Measurements from ENCODE around the gene TSNAX.
A peak's percentile ranks its signal among the peaks of the same experiment; 100 is the strongest.
"Not testable (repeated sequence)": the region's sequence is repeated elsewhere in the genome, so short reads cannot be mapped to it uniquely, and the experiment has no call there.

TSNAX gene

DNA sequence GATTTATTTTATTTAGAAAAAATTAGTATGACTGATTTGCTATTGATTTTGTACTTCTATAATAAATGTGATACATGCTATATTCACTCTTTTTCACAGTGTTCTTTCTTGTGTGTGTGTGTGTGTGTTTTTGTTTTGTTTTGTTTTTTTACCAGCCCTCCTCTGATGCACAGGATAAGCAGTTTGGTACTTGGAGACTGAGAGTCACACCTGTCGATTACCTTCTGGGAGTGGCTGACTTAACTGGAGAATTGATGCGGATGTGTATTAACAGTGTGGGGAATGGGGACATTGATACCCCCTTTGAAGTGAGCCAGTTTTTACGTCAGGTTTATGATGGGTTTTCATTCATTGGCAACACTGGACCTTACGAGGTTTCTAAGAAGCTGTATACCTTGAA is 35.9 kb downstream of the TSNAX start:
- no peak for DNase-seq

DNA sequence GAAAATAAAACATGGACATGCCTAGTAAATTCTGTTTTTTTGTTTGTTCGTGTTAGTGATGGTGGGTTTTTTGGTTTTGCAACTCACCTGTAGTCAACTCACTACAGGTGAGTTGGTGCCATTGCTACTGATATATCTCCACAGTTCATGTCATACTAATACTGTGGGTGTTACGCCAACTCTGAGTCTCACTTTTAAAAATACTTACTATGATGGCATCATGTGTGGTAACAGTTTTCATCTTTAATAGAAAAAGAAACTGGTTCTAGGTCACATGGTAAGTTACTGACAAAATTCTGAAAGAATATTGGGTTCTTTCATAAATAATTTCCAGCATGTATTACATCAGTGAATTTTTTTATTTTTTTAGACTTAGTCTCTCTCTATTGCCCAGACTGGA is 38.0 kb downstream of the TSNAX start:
- DNase-seq = no peak

DNA sequence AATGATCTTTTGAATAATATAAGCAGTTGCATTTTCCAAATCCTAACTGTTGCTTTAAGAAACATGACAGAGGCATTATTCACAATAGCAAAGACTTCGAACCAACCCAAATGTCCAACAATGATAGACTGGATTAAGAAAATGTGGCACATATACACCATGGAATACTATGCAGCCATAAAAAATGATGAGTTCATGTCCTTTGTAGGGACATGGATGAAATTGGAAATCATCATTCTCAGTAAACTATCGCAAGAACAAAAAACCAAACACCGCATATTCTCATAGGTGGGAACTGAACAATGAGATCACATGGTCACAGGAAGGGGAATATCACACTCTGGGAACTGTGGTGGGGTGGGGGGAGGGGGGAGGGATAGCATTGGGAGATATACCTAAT is 41.8 kb downstream of the TSNAX start:
- DNase-seq = not testable (repeated sequence)

DNA sequence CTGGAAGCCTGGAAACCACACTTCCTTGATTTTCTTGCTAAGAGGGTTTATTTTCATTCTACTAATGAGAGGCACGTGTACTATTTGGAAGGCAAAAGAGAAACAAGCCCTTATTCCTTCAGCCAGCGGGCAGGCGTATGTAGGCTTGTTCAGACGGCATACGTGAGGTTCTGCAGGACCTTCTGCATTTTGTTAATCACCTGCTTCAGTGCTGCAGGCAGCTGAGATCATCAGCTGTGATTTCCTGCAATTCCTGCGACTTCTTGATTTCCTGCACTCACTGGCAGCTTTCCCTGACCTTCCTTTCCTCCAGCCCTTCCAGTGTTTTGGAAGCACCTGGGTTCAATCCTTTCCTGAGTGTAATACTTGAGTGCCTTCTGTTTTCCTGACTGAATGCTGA is 43.4 kb downstream of the TSNAX start:
- no peak for DNase-seq

DNA sequence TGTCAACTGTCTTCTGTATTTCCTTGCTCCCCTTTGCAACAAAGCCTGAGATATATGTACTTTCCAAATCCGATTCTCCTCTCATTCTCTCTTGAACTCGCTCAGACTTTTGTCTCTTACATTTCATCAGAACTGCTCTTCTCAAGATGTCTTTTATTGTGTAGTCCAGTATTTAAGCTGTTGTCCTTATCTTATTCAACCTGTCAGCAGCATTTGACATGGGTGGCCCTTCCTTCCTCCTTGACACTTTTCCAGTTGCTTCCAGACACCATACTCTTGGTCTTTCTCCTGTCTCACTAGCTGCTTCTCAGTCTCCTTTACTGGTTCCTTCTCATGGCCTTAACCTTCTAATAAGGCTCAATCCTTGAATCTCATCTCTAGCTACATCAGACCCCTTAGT is 47.0 kb downstream of the TSNAX start:
- DNase-seq = no peak

DNA sequence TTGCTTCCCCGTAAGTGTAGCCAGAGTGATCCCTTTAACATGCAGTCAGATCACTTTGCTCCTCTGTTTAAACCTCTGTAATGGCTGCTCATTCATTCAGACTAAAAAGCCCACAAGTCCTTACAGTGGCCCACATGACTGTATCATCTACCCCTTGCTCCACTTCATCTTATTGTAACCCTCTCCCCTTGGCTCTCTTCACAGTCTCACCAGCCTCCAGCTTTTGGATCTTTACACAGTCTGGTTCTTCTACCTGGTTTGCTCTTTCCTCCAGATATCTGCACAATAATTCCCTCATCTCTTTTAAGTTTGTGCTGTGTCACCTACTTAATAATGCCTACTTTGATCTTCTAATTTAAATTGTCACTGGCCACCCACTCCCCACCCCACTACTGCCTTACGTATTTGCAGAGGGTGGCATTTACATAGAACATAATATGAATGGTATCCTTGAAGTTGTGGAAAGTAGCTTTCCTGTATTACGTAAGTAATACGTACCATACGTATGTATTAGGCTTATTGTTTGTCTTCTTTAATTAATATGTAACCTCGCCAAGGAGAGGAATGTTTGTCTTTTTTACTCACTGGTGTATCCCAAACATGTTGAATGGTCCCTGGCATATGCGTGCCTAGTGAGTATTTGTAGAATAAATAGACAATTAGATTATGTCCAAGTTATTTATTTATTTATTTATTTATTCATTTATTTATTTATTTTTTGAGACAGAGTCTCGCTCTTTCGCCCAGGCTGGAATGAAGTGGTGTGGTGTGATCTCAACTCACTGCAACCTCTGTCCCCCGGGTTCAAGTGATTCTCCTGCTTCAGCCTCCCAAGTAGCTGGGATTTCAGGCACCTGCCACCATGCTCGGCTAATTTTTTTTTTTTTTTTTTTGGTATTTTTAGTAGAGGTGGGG is 48.6 kb downstream of the TSNAX start:
- DNase-seq = no peak

DNA sequence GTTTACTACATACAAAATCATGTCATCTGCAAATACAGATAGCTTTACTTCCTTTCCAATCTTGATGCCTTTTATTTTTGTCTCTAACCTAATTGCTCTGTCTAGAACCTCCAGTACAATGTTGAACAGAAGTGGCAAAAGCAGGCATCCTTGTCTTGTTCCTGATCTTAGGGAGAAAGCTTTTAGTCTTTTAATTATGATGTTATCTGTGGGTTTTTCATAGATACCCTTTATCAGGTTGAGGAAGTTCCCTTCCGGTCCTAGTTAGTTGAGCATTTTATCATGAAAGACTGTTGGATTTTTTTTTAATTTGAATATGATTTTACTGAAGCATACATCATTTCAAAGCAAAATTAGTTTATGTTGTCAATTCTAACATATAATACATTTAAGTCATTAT is 52.4 kb downstream of the TSNAX start:
- no peak for DNase-seq

DNA sequence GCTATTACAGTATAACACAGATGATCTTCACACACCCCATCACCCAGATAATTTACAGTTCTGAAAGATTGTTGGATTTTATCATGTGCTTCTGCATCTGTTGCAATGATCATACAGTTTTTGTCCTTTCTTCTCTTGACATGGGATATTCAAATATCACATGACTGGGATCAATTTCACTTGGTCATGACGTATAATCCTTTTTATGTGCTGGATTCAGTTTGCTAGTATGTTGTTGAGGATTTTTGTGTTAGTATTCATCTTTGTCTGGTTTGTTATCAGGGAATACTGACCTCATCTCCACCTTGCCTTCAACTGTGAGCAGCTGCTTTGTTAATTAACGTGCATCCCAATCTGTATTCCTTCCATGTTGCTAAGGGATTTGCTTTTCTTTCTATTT is 53.4 kb downstream of the TSNAX start:
- no peak for DNase-seq

DNA sequence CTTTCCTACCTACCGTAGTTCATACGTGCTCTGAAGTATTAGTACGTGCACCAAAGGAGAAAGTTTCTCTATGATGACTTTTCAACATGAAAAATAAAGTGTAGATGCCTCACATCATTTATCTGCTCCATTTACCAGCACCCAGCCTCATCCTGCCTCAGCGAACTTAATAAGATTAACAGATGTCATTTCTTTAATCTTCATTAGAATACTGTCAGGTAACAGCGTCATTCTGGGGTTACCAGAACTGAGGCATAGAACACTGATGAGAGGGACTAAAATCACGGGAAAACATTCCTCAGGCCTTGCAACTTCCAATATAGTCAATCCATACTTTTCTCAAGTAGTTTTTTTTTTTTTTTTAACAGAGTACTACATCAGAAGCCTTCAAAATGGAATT is 54.9 kb downstream of the TSNAX start:
- DNase-seq = no peak

DNA sequence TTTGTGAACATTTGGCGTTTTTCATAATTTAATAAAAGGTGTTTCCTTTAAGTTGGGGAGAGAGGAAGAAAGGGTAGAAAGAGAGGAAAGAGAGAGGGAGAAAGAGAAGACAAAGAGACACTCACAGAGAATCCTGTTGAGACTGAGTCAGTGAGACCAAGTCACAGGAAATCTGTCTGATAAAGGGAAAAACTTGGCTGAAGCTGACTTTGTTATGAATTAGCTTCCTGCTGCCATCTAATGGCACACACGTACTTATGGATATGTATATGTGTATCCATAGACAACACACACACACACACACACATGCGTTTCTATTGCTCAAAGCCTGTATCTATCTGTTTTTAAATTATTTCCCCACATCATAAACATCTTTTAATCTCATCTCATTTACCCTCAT is 55.6 kb downstream of the TSNAX start:
- DNase-seq = no peak

DNA sequence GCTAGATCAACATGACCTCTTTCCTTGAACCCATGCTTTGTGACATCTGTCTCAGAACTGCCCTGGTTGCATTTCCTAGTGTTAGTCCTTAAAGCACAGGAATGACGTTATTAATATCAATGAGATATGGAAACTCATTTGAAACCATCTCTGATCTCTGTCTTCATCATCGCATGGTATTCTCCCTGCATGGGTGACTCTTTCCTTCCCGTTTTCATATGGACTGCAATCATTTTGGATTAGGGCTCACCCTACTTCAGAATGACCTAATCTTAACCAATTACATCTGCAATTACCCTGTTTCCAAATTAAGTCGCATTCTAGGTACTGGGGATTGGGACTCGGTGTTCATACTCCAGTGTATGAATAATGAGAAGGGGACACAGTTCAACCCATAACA is 56.5 kb downstream of the TSNAX start:
- no peak for DNase-seq

DNA sequence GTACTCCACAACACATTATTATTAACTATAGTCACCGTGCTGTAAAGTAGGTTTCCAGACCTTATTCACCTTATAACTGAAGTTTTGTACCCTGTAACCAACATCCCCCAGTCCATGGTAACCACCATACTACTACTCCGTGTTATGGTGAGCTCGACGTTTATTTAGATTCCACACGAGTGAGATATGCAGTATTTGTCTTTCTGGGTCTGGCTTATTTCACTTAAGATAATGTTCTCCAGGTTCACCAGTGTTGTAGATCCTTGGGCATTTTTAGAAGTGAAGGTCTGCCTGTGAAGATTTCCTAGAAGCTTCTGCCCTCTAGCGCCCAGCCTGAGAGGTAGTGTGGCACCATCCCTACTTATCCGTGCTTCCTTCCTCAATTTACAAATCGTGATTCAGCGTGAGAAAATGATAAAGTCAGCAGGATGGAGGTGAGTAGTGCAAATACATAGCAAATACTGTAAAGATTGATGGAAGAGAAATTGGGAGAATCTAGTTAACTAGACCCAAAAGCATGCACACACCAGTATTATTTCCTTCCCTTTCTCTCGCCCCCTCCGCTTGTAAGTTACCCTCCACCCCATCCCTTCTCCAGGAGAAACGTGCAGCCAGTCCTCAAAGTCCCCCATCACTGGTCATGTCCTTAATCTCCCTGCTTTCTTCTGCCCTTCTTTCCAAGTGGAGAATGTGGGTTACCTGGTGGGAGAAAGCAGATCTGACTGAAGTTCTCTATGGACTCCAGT is 62.2 kb downstream of the TSNAX start:
- peak; percentile 29 for DNase-seq

DNA sequence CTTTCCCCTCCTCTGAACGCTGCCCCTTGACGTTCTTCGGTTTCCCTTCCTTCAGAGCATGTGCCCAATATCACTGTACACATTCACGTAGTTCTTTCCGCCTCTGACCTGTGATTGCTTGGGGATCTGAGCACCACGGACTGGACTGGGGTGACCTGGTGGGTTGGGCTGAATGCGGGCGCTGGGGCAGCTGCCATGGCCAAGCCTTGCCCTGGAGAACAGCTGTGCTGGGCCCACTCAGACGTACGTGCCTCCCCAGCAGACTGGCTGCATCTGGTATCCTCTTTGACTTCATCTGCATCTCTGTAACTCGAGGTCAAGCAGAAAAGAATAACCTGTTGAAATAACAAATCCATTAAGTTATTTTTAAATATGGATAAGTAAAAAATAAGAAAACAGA is 63.0 kb downstream of the TSNAX start:
- no peak for DNase-seq

DNA sequence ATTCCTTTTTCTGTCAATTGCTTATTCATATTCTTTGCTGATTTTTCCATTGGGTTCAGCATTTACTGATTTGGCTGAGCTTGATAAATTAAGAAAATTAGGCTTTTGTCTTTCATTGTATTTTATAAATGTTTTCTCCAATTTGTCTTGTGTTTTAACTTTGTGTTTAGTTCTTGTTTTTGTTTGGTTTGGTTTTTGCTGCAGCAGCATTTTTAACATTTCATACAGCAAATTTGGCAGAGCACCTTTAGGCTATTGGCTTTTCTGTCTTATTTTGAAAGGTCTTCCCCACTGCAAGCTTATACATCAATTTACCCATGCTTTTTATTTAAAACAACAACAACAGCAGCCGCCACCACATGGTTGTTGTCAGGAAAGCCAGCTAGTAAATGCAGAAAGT is 64.3 kb downstream of the TSNAX start:
- no peak for DNase-seq

DNA sequence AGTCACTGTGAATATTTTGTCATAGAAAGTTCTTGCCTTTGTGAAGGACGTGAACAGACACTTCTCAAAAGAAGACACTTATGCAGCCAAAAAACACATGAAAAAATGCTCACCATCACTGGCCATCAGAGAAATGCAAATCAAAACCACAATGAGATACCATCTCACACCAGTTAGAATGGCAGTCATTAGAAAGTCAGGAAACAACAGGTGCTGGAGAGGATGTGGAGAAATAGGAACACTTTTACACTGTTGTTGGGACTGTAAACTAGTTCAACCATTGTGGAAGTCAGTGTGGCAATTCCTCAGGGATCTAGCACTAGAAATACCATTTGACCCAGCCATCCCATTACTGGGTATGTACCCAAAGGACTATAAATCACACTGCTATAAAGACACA is 64.8 kb downstream of the TSNAX start:
- DNase-seq = not testable (repeated sequence)

DNA sequence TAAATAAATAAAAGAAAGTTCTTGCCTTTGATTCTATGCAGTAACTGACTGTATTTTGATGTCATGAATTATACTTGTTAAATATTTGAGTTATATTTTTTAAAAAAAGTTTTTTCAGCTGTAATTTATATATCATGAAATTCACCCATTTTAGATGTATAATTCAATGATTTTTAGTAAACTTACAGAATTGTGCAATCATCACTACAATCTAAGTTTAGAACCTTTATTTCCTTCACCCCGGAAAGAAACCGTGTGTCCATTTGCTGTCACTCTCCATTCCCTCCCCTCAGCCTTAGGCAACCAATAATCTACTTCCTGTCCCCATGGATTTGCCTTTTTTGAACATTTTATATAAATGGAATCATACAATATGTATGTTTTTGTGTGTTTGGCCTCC is 65.7 kb downstream of the TSNAX start:
- DNase-seq = no peak

DNA sequence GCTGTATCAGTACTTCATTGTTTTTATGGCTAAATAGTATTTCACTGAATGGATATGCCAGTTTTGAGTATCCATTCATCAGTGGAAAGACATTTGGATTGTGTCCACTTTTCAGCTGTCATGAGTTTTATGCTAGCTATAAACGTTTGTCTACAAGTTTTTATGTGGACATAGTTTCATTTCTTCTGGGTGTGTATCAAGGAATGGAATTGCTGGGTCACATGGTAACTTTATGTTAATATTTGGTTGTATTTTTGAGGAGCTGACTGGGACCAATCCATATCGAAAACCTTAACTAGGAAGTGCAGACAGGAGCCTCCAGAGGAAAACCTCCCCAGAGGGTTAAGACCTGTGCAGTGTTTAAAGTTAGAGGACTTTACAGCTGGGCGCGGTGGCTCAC is 66.3 kb downstream of the TSNAX start:
- DNase-seq = no peak

DNA sequence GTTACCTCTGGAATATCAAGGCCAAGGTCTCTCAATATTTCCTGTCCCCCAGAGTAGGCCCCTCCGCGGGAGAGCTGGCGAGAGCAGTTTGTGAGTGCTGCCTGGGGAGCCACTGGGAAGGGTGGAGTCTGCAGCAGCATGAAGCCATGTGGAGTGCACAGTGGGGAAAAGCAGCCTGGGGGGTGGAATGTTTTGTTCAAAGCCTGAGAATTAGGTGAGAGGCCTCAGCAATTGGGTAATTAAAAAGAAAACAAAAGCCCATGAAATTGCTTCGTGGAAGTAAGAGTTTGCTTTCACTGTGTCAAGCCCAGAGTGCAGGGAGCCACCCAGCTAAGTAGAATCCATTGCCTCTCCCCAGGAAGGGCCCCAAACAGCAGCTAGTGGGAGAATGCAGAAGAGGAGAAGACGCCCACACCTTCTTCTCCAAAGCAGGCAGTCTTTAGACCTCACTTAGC is 67.9 kb downstream of the TSNAX start:
- no peak for DNase-seq

DNA sequence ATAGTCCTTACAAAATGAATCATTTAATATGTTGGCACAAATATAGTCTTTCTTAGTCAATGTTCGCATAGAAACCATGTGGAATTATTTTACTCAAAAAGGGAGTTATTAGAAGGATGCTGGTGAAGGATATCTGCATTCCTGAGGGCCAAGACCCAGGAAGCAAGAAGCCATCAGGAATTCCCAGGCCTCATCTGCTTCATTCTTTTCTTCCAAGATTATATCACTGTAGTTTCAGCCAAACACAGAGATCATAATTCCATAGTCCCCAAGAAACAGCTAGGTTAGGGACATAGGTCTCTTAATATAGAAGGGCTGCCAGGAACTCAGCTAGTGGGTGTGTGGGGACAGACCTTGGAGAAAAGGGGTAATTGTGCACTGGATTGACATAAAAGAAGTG is 69.5 kb downstream of the TSNAX start:
- no peak for DNase-seq

DNA sequence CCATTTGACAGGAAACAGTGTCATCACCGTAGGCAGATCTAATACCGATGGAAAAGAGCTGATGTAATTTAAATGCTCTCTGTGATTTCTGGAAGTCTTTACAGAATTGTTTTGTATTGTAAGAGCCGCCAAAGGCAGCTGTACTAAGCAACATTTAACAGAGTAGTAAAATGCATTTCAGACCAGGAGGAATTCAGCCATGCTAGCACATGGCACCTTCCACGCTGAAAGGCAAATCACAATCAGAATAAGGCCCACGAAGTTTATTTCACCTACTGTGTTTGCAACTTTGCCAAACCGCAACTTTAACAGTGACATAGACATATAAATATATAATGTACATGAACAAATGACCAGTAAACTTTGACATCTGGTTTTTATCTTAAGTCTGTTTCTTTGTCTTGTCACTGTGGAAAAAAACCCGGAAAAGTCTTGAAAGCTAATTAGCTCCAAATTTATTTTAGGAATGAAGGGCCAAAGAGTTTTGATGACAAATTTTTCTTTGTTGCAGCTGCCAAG is 72.0 kb downstream of the TSNAX start:
- no peak for DNase-seq

DNA sequence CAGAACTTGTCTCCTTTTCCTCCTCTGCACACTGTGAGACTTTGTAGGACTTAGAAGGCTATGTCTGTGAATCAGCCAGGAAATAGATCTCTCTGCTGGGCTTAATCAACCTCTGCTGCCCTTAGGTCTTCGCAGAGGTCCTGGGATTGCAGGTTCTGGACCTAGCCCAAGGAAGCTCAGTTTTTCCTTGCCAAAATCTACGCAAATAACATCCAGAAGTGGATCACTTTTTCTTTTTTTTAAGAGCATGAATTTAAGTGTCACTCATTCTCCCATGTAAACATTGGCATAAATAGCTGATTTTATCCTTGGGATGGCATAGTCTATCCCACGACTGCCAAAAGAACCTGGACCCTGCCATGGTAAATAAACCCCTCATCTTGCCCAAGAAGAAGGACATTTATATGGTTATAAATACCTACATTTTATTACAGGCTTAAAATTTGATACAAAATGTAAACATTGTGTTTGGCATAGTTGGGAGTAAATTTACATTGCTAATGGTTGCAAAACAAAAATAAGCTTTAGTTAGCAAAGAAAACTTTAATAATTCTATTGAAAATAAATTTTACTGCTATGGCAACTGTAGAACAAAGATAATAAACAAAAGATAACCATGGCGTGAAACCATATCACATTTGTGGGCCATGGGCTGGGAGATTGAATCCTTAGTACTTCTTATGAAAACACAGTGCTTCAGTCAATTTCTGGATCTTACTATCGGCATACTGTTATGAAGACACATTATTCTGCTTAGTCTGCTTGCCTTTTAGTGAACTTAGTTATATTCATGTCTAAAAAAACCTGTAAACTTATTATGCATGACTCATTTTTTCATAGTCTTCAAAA is 73.6 kb downstream of the TSNAX start:
- DNase-seq = no peak

DNA sequence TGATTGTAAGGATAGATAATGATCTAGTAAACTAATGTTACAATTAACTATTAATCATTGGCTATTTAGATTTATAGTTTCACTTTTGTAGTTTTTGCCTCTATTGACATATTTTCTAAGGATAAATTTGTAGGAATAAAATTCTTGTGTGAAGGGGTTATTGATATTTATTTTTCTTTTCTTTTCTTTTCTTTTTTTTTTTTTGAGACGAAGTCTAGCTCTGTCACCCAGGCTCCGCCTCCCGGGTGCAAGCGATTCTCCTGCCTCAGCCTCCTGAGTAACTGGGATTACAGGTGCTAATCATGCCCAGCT is 74.2 kb downstream of the TSNAX start:
- no peak for DNase-seq

DNA sequence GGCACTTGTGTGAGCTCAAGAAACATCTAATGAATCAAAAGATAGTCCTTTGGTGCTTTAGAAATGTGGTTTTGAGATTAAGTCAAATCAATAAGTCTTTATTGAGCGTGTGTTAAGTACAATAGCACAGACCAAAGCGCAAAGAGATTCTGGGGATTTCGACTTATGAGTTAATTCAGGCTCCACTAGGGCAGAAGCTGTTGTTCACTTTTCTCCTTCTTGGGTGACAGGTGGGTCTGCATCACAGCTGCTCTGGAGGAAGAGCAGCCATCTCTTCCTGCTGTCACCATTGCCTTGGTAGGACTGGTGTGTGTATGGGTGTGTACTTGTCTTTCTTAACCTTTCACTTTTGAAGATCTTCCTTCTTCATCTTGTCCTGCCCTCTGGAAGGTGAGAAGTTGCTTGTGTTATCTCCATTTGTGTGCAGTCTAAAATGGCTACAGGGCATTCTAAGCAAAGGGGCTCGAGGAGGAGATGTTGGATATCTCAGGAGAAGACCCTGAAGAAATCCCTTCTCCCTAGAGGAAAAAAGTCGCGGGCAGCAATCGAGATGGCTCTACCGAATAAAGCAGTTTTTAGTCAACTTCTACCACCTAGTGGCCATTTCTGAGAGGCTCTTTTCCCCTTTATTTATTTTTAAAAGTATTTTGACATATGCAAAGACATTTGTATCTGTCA is 75.3 kb downstream of the TSNAX start:
- peak; percentile 23 for DNase-seq

Measured in activated CD8-positive, alpha-beta memory T cell treated with anti-CD3 and anti-CD28 coated beads, Interleukin-2, amount 50 U/mL, for 4 hours (primary cell).